ENCODE measurements around the gene PTBP2.

DNA sequence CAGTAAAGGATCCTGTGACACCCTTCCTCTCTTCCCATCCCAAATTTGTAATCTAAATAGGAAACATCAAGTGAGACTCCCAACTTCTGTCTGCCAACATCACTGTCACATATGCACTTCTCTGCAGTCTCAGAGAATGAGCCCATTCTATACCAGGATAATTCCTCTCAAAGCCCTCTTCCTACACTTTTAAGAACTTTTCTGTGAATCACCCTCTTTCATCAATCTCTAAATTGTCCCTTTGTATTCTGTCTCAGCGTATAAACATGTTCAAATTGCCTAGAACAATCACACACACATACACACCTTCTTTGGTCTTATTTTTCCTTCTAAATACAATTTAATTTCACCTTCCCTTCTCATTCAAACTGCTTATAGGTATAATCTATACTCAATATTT lies 111.8 kb downstream of the PTBP2 start:
- TF ChIP-seq, protein P1, sequence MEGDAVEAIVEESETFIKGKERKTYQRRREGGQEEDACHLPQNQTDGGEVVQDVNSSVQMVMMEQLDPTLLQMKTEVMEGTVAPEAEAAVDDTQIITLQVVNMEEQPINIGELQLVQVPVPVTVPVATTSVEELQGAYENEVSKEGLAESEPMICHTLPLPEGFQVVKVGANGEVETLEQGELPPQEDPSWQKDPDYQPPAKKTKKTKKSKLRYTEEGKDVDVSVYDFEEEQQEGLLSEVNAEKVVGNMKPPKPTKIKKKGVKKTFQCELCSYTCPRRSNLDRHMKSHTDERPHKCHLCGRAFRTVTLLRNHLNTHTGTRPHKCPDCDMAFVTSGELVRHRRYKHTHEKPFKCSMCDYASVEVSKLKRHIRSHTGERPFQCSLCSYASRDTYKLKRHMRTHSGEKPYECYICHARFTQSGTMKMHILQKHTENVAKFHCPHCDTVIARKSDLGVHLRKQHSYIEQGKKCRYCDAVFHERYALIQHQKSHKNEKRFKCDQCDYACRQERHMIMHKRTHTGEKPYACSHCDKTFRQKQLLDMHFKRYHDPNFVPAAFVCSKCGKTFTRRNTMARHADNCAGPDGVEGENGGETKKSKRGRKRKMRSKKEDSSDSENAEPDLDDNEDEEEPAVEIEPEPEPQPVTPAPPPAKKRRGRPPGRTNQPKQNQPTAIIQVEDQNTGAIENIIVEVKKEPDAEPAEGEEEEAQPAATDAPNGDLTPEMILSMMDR (IDR thresholded peaks at IDR 0.05; ENCODE audit: low read depth, low read length, missing input control), result no peak
- no peak for TF ChIP-seq YY1 (IDR thresholded peaks at IDR 0.05)
- TF ChIP-seq, protein P2, sequence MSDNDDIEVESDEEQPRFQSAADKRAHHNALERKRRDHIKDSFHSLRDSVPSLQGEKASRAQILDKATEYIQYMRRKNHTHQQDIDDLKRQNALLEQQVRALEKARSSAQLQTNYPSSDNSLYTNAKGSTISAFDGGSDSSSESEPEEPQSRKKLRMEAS (IDR thresholded peaks at IDR 0.05), result no peak
- TF ChIP-seq, protein P3, sequence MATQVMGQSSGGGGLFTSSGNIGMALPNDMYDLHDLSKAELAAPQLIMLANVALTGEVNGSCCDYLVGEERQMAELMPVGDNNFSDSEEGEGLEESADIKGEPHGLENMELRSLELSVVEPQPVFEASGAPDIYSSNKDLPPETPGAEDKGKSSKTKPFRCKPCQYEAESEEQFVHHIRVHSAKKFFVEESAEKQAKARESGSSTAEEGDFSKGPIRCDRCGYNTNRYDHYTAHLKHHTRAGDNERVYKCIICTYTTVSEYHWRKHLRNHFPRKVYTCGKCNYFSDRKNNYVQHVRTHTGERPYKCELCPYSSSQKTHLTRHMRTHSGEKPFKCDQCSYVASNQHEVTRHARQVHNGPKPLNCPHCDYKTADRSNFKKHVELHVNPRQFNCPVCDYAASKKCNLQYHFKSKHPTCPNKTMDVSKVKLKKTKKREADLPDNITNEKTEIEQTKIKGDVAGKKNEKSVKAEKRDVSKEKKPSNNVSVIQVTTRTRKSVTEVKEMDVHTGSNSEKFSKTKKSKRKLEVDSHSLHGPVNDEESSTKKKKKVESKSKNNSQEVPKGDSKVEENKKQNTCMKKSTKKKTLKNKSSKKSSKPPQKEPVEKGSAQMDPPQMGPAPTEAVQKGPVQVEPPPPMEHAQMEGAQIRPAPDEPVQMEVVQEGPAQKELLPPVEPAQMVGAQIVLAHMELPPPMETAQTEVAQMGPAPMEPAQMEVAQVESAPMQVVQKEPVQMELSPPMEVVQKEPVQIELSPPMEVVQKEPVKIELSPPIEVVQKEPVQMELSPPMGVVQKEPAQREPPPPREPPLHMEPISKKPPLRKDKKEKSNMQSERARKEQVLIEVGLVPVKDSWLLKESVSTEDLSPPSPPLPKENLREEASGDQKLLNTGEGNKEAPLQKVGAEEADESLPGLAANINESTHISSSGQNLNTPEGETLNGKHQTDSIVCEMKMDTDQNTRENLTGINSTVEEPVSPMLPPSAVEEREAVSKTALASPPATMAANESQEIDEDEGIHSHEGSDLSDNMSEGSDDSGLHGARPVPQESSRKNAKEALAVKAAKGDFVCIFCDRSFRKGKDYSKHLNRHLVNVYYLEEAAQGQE (IDR thresholded peaks at IDR 0.05), result no peak
- TF ChIP-seq FOXA1 (IDR thresholded peaks at IDR 0.05), result no peak
- no peak for TF ChIP-seq JUND (IDR thresholded peaks at IDR 0.05)
- TF ChIP-seq GABPA (IDR thresholded peaks at IDR 0.05 in 1 of 2, conservative IDR thresholded peaks at IDR 0.05 in 1 of 2), result no peak
- no peak for TF ChIP-seq TAF1 (conservative IDR thresholded peaks at IDR 0.05)
- TF ChIP-seq SP1 (IDR thresholded peaks at IDR 0.05), result no peak
- TF ChIP-seq RAD21 (IDR thresholded peaks at IDR 0.05), result no peak
- TF ChIP-seq, protein P4, sequence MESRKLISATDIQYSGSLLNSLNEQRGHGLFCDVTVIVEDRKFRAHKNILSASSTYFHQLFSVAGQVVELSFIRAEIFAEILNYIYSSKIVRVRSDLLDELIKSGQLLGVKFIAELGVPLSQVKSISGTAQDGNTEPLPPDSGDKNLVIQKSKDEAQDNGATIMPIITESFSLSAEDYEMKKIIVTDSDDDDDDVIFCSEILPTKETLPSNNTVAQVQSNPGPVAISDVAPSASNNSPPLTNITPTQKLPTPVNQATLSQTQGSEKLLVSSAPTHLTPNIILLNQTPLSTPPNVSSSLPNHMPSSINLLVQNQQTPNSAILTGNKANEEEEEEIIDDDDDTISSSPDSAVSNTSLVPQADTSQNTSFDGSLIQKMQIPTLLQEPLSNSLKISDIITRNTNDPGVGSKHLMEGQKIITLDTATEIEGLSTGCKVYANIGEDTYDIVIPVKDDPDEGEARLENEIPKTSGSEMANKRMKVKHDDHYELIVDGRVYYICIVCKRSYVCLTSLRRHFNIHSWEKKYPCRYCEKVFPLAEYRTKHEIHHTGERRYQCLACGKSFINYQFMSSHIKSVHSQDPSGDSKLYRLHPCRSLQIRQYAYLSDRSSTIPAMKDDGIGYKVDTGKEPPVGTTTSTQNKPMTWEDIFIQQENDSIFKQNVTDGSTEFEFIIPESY (IDR thresholded peaks at IDR 0.05), result no peak
- TF ChIP-seq HNF4G (IDR thresholded peaks at IDR 0.05), result no peak
- TF ChIP-seq RXRA (IDR thresholded peaks at IDR 0.05), result no peak

Measured in liver (tissue), 3 donors.